HCT116 (cell line): ENCODE measurements around the gene UGDH. TPM values are rescaled to one million over a fixed set of nuclear protein-coding genes. Genes with fewer than 3 reads are reported as not detected.

Experiments
- ATAC-seq: fragments of 200-7000 bp; cut with Tn5 transposase; 2 replicates; pipeline ENCODE4 v1.9.1; 2020; ENCODE audit warnings: mild to moderate bottlenecking, moderate library complexity
- BruUV-seq: library from RNA; stranded (reverse); fragments of 400-500 nt; replicated peaks from 2 replicates; lab custom pipeline; 2021; lab: Mats Ljungman, UMichigan
- CTCF ChIA-PET: fragments of 300-600 bp; sonication (Branson Sonifier 250); formaldehyde crosslinking; loops from one replicate; lab custom pipeline; 2021; ENCODE audit warnings: antibody characterized with exemption; lab: Charles Lee
- POLR2A ChIA-PET: fragments of 300-600, 350-600 bp; sonication (Branson Sonifier 250); formaldehyde crosslinking; loops from one replicate; lab custom pipeline; 2021; ENCODE audit warnings: antibody characterized with exemption; lab: Charles Lee
- RAD21 ChIA-PET, 2 experiments: fragments of 300-600 bp; sonication (Branson Sonifier 250); formaldehyde crosslinking; loops; one replicate each; lab custom pipeline; 2023; ENCODE audit warnings: low total read pairs in 2 of 2; ENCODE audit not compliant: uncharacterized antibody in 2 of 2, unreplicated experiment in 2 of 2, low non-redundant PET in 1 of 2; lab: Charles Lee
- DNase-seq: peaks from one replicate; pipeline ENCODE4 v3.0.0-alpha.2; 2010; ENCODE audit warnings: low read depth, low spot score
- H2AFZ ChIP-seq: fragments of 200-600 bp; shearing (Covaris generic), sonication (generic); 2 replicates; pipeline ENCODE4 v1.6.1; 2017; ENCODE audit warnings: low read depth, mixed run types, mixed read lengths, antibody characterized with exemption, low read length; ENCODE audit not compliant: poor library complexity, severe bottlenecking
- H3K27ac ChIP-seq: 2 replicates; pipeline ENCODE4 v1.5.1; 2012; ENCODE audit warnings: low read depth, low read length
- H3K27me3 ChIP-seq: fragments of 200-600 bp; sonication (generic); 2 replicates; pipeline ENCODE4 v1.6.1; 2016; ENCODE audit warnings: mixed run types, low read length, mixed read lengths; ENCODE audit not compliant: insufficient read depth
- H3K36me3 ChIP-seq, 2 experiments: fragments of 200-500 bp in 1 of 2; fragments of 200-600 bp in 1 of 2; sonication (Bioruptor generic) in 1 of 2; sonication (generic) in 1 of 2; 2 replicates each; pipeline versions ENCODE4 v1.5.1 to v1.6.1; 2014 to 2016; ENCODE audit warnings: low read length in 2 of 2, inconsistent platforms in 1 of 2, mixed read lengths in 1 of 2, mixed run types in 1 of 2; ENCODE audit not compliant: insufficient read depth in 2 of 2, control insufficient read depth in 1 of 2
- H3K4me1 ChIP-seq, 2 experiments: fragments of 200-600 bp in 1 of 2; sonication (generic) in 1 of 2; 2 replicates each; pipeline versions ENCODE4 v1.5.1 to v1.6.1; 2012 to 2017; ENCODE audit warnings: low read length in 2 of 2, inconsistent platforms in 1 of 2, mild to moderate bottlenecking in 1 of 2, mixed read lengths in 1 of 2, mixed run types in 1 of 2, moderate library complexity in 1 of 2; ENCODE audit not compliant: insufficient read depth in 2 of 2, control insufficient read depth in 1 of 2
- H3K4me2 ChIP-seq: fragments of 200-600 bp; sonication (generic); 2 replicates; pipeline ENCODE4 v1.6.1; 2017; ENCODE audit warnings: mixed run types, low read length, mixed read lengths
- H3K4me3 ChIP-seq, 2 experiments: fragments of 200-600 bp in 1 of 2; sonication (generic) in 1 of 2; replicated peaks in 1 of 2; 2 replicates each; pipeline ENCODE4 v1.5.1; 2011 to 2016; ENCODE audit warnings: low read length in 2 of 2, control low read depth in 1 of 2, low read depth in 1 of 2, mild to moderate bottlenecking in 1 of 2, mixed read lengths in 1 of 2, mixed run types in 1 of 2
- H3K79me2 ChIP-seq: fragments of 200-600 bp; sonication (generic); 2 replicates; pipeline ENCODE4 v1.6.1; 2017; ENCODE audit warnings: mild to moderate bottlenecking, mixed run types, low read length, moderate library complexity, mixed read lengths; ENCODE audit not compliant: insufficient read depth
- H3K9ac ChIP-seq: fragments of 200-600 bp; sonication (generic); 2 replicates; pipeline ENCODE4 v1.6.1; 2016; ENCODE audit warnings: low read length, mixed read lengths
- H3K9me2 ChIP-seq: fragments of 200-600 bp; sonication (generic), shearing (Covaris generic); 2 replicates; pipeline ENCODE4 v1.6.1; 2017; ENCODE audit warnings: mixed run types, mild to moderate bottlenecking, moderate library complexity; ENCODE audit not compliant: insufficient read depth
- H3K9me3 ChIP-seq, 2 experiments: fragments of 200-500 bp in 1 of 2; fragments of 200-600 bp in 1 of 2; sonication (Bioruptor generic) in 1 of 2; sonication (generic) in 1 of 2; 2 replicates each; pipeline ENCODE4 v1.6.1; 2014 to 2017; ENCODE audit warnings: low read length in 2 of 2, mixed read lengths in 2 of 2, inconsistent platforms in 1 of 2, low read depth in 1 of 2, mild to moderate bottlenecking in 1 of 2, mixed run types in 1 of 2, moderate library complexity in 1 of 2; ENCODE audit not compliant: control insufficient read depth in 1 of 2, insufficient read depth in 1 of 2
- H4K20me1 ChIP-seq: fragments of 200-600 bp; sonication (generic), shearing (Covaris generic); 2 replicates; pipeline ENCODE4 v1.6.1; 2017; ENCODE audit warnings: mixed run types, mild to moderate bottlenecking, moderate library complexity; ENCODE audit not compliant: insufficient read depth
- ATF3 ChIP-seq: IDR thresholded peaks from 2 replicates; pipeline ENCODE4 v1.6.1; 2012
- CEBPB ChIP-seq: IDR thresholded peaks from 2 replicates; pipeline ENCODE4 v1.6.1; 2012; ENCODE audit warnings: low read depth
- CTCF ChIP-seq, 3 experiments: fragments of 200-600 bp in 1 of 3; sonication (generic) in 1 of 3; IDR thresholded peaks in 2 of 3; conservative IDR thresholded peaks in 1 of 3; 2 replicates each; pipeline ENCODE4 v1.5.1; 2012 to 2017; ENCODE audit warnings: low read depth in 2 of 3, low read length in 2 of 3, antibody characterized with exemption in 1 of 3, borderline replicate concordance in 1 of 3, control low read depth in 1 of 3, mild to moderate bottlenecking in 1 of 3, mixed read lengths in 1 of 3, mixed run types in 1 of 3, moderate library complexity in 1 of 3; ENCODE audit not compliant: insufficient read depth in 1 of 3
- ELF1 ChIP-seq: IDR thresholded peaks from 2 replicates; pipeline ENCODE4 v1.6.1; 2012; ENCODE audit warnings: low read depth, borderline replicate concordance
- EZH2phosphoT487 ChIP-seq: fragments of 200-600 bp; IDR thresholded peaks from 2 replicates; pipeline ENCODE4 v1.6.1; 2018; ENCODE audit warnings: antibody characterized with exemption, borderline replicate concordance
- FOSL1 ChIP-seq: IDR thresholded peaks from 2 replicates; pipeline ENCODE4 v1.6.1; 2012; ENCODE audit warnings: low read depth
- JUND ChIP-seq: IDR thresholded peaks from 2 replicates; pipeline ENCODE4 v1.6.1; 2012
- MAX ChIP-seq: IDR thresholded peaks from 2 replicates; pipeline ENCODE4 v1.6.1; 2012
- POLR2A ChIP-seq: IDR thresholded peaks from 2 replicates; pipeline ENCODE4 v1.7.0; 2011; ENCODE audit warnings: borderline replicate concordance; ENCODE audit not compliant: insufficient read depth, insufficient read length; ENCODE audit errors: extremely low read depth
- POLR2AphosphoS5 ChIP-seq: IDR thresholded peaks from 2 replicates; pipeline ENCODE4 v1.6.1; 2011; ENCODE audit warnings: mild to moderate bottlenecking, low read depth, low read length, moderate library complexity
- RAD21 ChIP-seq: IDR thresholded peaks from 2 replicates; pipeline ENCODE4 v1.6.1; 2012; ENCODE audit warnings: low read depth, mild to moderate bottlenecking
- SIN3A ChIP-seq: IDR thresholded peaks from 2 replicates; pipeline ENCODE4 v1.6.1; 2012; ENCODE audit warnings: low read depth
- SP1 ChIP-seq: IDR thresholded peaks from 2 replicates; pipeline ENCODE4 v1.6.1; 2012; ENCODE audit warnings: low read depth
- SRF ChIP-seq: IDR thresholded peaks from 2 replicates; pipeline ENCODE4 v1.6.1; 2012; ENCODE audit warnings: low read depth
- TCF7L2 ChIP-seq: IDR thresholded peaks from 2 replicates; pipeline ENCODE4 v1.7.0; 2011; ENCODE audit warnings: borderline replicate concordance, inconsistent platforms; ENCODE audit not compliant: insufficient read depth, insufficient read length; ENCODE audit errors: extremely low read depth
- YY1 ChIP-seq: IDR thresholded peaks from 2 replicates; pipeline ENCODE4 v1.6.1; 2011; ENCODE audit warnings: low read length, low read depth, moderate library complexity, mild to moderate bottlenecking; ENCODE audit not compliant: insufficient replicate concordance; ENCODE audit errors: extremely low read depth
- ZBTB33 ChIP-seq: IDR thresholded peaks from 2 replicates; pipeline ENCODE4 v1.6.1; 2011; ENCODE audit warnings: mild to moderate bottlenecking, low read length, moderate library complexity; ENCODE audit not compliant: insufficient replicate concordance; ENCODE audit errors: extremely low read depth
- ZFX ChIP-seq: fragments of 450-650 bp; IDR thresholded peaks from 2 replicates; pipeline ENCODE4 v1.6.1; 2017
- ZNF274 ChIP-seq: fragments of 200-500 bp; sonication (Bioruptor generic); IDR thresholded peaks from 2 replicates; pipeline ENCODE4 v1.6.1; 2014; ENCODE audit warnings: mild to moderate bottlenecking, low read depth, low read length, inconsistent platforms
- intact Hi-C: fragments of 100-400 bp; cut with micrococcal nuclease; formaldehyde crosslinking; loops from 2 replicates; pipeline ENCODE4 v1.10.0; 2022
- total RNA-seq: library from RNA; stranded (reverse); gene quantifications from one replicate; pipeline ENCODE4 v1.2.1, GENCODE V29; 2021; ENCODE audit not compliant: unreplicated experiment

UGDH gene
- total RNA-seq, 1 experiment from 2014 or later: 67.9 TPM

- ChIA-PET RAD21 (no interaction called here), CTCF (no interaction called here), POLR2A (no interaction called here)
- H3K4me2 ChIP-seq: no peak overlapping the region
- no peaks in the 10 kb centered on the region for H3K9me2 ChIP-seq
- no peak for TF ChIP-seq CEBPB
- TF ChIP-seq ZFX: no peak
- no peak for TF ChIP-seq JUND
- no peak for TF ChIP-seq TCF7L2
- TF ChIP-seq SP1: no peak
- TF ChIP-seq POLR2AphosphoS5: no peak
- TF ChIP-seq EZH2phosphoT487: no peak
- TF ChIP-seq ELF1: no peak
- TF ChIP-seq SIN3A: no peak
- TF ChIP-seq FOSL1: no peak
- TF ChIP-seq ZBTB33: no peak
- no peak for TF ChIP-seq YY1
- no peak for TF ChIP-seq ZNF274
- TF ChIP-seq RAD21: no peak
- TF ChIP-seq MAX: no peak
- TF ChIP-seq CTCF (IDR thresholded peaks at IDR 0.05 in 2 of 3, conservative IDR thresholded peaks at IDR 0.05 in 1 of 3; ENCODE audit: borderline replicate concordance in 1 of 3, insufficient read depth in 1 of 3, low read depth in 2 of 3, low read length in 2 of 3): no peak
- TF ChIP-seq ATF3: no peak
- TF ChIP-seq SRF: no peak
- TF ChIP-seq POLR2A: no peak
- no peak for ATAC-seq
- H3K9ac ChIP-seq: no peak overlapping the region
- DNase-seq: no peak
- H3K79me2 ChIP-seq: no peaks in the 10 kb centered on the region
- H3K36me3 ChIP-seq: no peaks in the 10 kb centered on the region
- H3K4me3 ChIP-seq: no peak overlapping the region
- no TSS peak for BruUV-seq
- peaks cover 3 to 10% of the 10 kb centered on the region in 2 experiments; a peak in 1 of 4 replicates for H3K4me1 ChIP-seq
- H4K20me1 ChIP-seq: no peaks in the 10 kb centered on the region
- no peaks in the 10 kb centered on the region for H3K9me3 ChIP-seq
- no peaks in the 10 kb centered on the region for H3K27me3 ChIP-seq
- intact Hi-C loops: no loop called here
- no peak overlapping the region for H2AFZ ChIP-seq
- H3K27ac ChIP-seq: no peak overlapping the region
Observed at GRCh38 chr4:39571504-39571903, 44.3 kb upstream of the UGDH start.
